GM12878 (cell line): ENCODE results near the gene CRTC1. TPM values are rescaled to one million over a fixed set of nuclear protein-coding genes. Genes with fewer than 3 reads are reported as not detected.

ENCODE experiments used
- ATAC-seq: fragments of 200-7000 bp; cut with Tn5 transposase; 3 replicates; pipeline ENCODE4 v1.9.1; 2020; ENCODE audit warnings: mild to moderate bottlenecking, moderate library complexity
- BruUV-seq: library from RNA; stranded (reverse); fragments of 400-500 nt; replicated peaks from 2 replicates; lab custom pipeline; 2021; lab: Mats Ljungman, UMichigan
- CTCF ChIA-PET: fragments of 300-600 bp; sonication (Branson Sonifier 250); formaldehyde crosslinking; extraction: SDS; loops from one replicate; lab custom pipeline; 2021; ENCODE audit warnings: inconsistent platforms; lab: Yijun Ruan, JAX
- POLR2A ChIA-PET: fragments of 350-600 bp; formaldehyde crosslinking; extraction: SDS; loops from one replicate; lab custom pipeline; 2021; ENCODE audit warnings: inconsistent platforms; lab: Charles Lee
- RAD21 ChIA-PET: fragments of 300-600 bp; sonication (Branson Sonifier 250); formaldehyde crosslinking; loops from one replicate; lab custom pipeline; 2023; ENCODE audit warnings: antibody characterized with exemption; ENCODE audit not compliant: unreplicated experiment; lab: Charles Lee
- SMC1A ChIA-PET: fragments of 300-600 bp; sonication (Branson Sonifier 250); formaldehyde crosslinking; loops from one replicate; lab custom pipeline; 2023; ENCODE audit not compliant: unreplicated experiment, uncharacterized antibody; lab: Charles Lee
- DNase-seq: peaks from one replicate; pipeline ENCODE4 v3.0.0-alpha.2; 2011; ENCODE audit warnings: low read depth, low spot score
- FAIRE-seq: peaks from 3 replicates; lab custom pipeline; 2011; peaks lifted over from hg19 to GRCh38; lab: Jason Lieb, UNC
- H2AFZ ChIP-seq: 2 replicates; pipeline ENCODE4 v1.6.0; 2011; ENCODE audit warnings: low read depth, low read length, control low read depth; ENCODE audit not compliant: control insufficient read depth
- H3K27ac ChIP-seq: 2 replicates; pipeline ENCODE4 v1.5.1; 2011; ENCODE audit warnings: control low read depth; ENCODE audit not compliant: control insufficient read depth, insufficient read depth
- H3K27me3 ChIP-seq, 2 experiments: replicated peaks in 1 of 2; 2 replicates each; pipeline versions ENCODE4 v1.6.0 to v1.6.1; 2011; ENCODE audit warnings: low read length in 1 of 2; ENCODE audit not compliant: control insufficient read depth in 2 of 2, insufficient read depth in 2 of 2
- H3K36me3 ChIP-seq, 2 experiments: 2 replicates each; pipeline ENCODE4 v1.5.1; 2011; ENCODE audit warnings: low read length in 1 of 2; ENCODE audit not compliant: control insufficient read depth in 2 of 2, insufficient read depth in 2 of 2
- H3K4me1 ChIP-seq: 2 replicates; pipeline ENCODE4 v1.6.1; 2011; ENCODE audit warnings: mild to moderate bottlenecking, low read length, moderate library complexity, mixed read lengths; ENCODE audit not compliant: control insufficient read depth, insufficient read depth
- H3K4me2 ChIP-seq: 2 replicates; pipeline ENCODE4 v1.6.0; 2011; ENCODE audit warnings: control low read depth; ENCODE audit not compliant: control insufficient read depth, insufficient read depth
- H3K4me3 ChIP-seq: fragments of 200-600 bp; sonication (generic); 2 replicates; pipeline ENCODE4 v1.5.1; 2016
- H3K79me2 ChIP-seq: 2 replicates; pipeline ENCODE4 v1.6.0; 2011; ENCODE audit warnings: low read length; ENCODE audit not compliant: control insufficient read depth, insufficient read depth
- H3K9ac ChIP-seq: 2 replicates; pipeline ENCODE4 v1.8.0; 2011; ENCODE audit warnings: low read length, control low read depth, mixed read lengths; ENCODE audit not compliant: control insufficient read depth, insufficient read depth
- H3K9me3 ChIP-seq: replicated peaks from 3 replicates; pipeline ENCODE4 v1.5.1; 2011; ENCODE audit warnings: mild to moderate bottlenecking, low read length; ENCODE audit not compliant: control insufficient read depth, insufficient read depth
- H4K20me1 ChIP-seq: 2 replicates; pipeline ENCODE4 v1.6.0; 2011; ENCODE audit not compliant: control insufficient read depth, insufficient read depth
- BCL3 ChIP-seq: IDR thresholded peaks from 2 replicates; pipeline ENCODE4 v1.6.1; 2011; ENCODE audit warnings: borderline replicate concordance, low read depth, mild to moderate bottlenecking, moderate library complexity, low read length; ENCODE audit not compliant: insufficient read depth, poor library complexity, severe bottlenecking
- ETV6 ChIP-seq, 2 experiments: fragments of 450-650 bp in 1 of 2; IDR thresholded peaks in 1 of 2; conservative IDR thresholded peaks in 1 of 2; 2 replicates each; pipeline ENCODE4 v1.6.1; 2014; ENCODE audit warnings: antibody characterized with exemption in 1 of 2, borderline replicate concordance in 1 of 2, low read depth in 1 of 2, mild to moderate bottlenecking in 1 of 2, moderate library complexity in 1 of 2
- PKNOX1 ChIP-seq: fragments of 450-650 bp; IDR thresholded peaks from 2 replicates; pipeline ENCODE4 v1.6.1; 2016; ENCODE audit warnings: mild to moderate bottlenecking
- SMAD5 ChIP-seq: IDR thresholded peaks from 2 replicates; pipeline ENCODE4 v1.6.1; 2016; ENCODE audit warnings: antibody characterized with exemption, low read depth
- WGBS: methylation state at CpG from one replicate; pipeline ENCODE4 v1.1.6; 2016; ENCODE audit warnings: low lambda C conversion rate; ENCODE audit not compliant: insufficient replicate concordance, insufficient coverage; ENCODE audit errors: missing lambda C conversion rate; 5-methylcytosine and 5-hydroxymethylcytosine counted together
- in situ Hi-C: fragments of 300-500 bp; cut with MboI; formaldehyde crosslinking; loops from 9 replicates; pipeline ENCODE4 v1.14.3; 2018; ENCODE audit warnings: mixed read lengths
- intact Hi-C: fragments of 100-400 bp; cut with micrococcal nuclease; formaldehyde crosslinking; loops from one replicate; pipeline ENCODE4 v1.14.2; 2022; ENCODE audit not compliant: unreplicated experiment
- polyA plus RNA-seq, 11 experiments: library from polyadenylated mRNA; depleted of rRNA in 4 of 11; unstranded in 6 of 11; stranded (reverse) in 5 of 11; fragments of >200 nt; fragmentation: Nextera tagmentation in 4 of 11; fragmentation: Illumina TruSeq in 1 of 11; extraction: Ambion mirVana in 4 of 11; extraction: Trizol in 1 of 11; gene quantifications; 1 replicate in 1 of 11; 2 replicates in 10 of 11; pipeline versions ENCODE4 v1.2.1 to v1.2.3, GENCODE V29; 2011 to 2016; ENCODE audit warnings: inconsistent platforms in 2 of 11, missing spikeins in 2 of 11, low read depth in 1 of 11
- total RNA-seq, 4 experiments: library from RNA; depleted of rRNA in 3 of 4; stranded (reverse); fragments of >200 nt in 3 of 4; fragmentation: Illumina TruSeq in 1 of 4; extraction: Trizol in 1 of 4; gene quantifications; 2 replicates each; pipeline versions ENCODE4 v1.2.1 to v1.2.3, GENCODE V29; 2013 to 2021

The CRTC1 gene
- total and polyA plus RNA-seq, 10 of the 15 experiments (the other 5 are each of a cell fraction or from before 2014, with no cell fraction given): 0.02 to 4.6 (median 1.1) TPM; not detected in 1

- ChIA-PET RAD21 (no interaction called here), POLR2A (no interaction called here)
Observed at GRCh38 chr19:18716857-18717256, 33.4 kb downstream of the CRTC1 start.

More at GRCh38 chr19:18716857-18717256, 33.4 kb downstream of the CRTC1 start:
- DNase-seq (no peak), ATAC-seq (no peak), FAIRE-seq (no peak)
- no peaks in the 10 kb centered on the region for H3K4me1 ChIP-seq
- no peaks in the 10 kb centered on the region for H3K79me2 ChIP-seq
- no peak overlapping the region for H3K9ac ChIP-seq
- CTCF ChIA-PET: no interaction called here
- H2AFZ ChIP-seq: no peak overlapping the region
- no peak overlapping the region for H3K4me2 ChIP-seq
- H4K20me1 ChIP-seq: no peaks in the 10 kb centered on the region
- BruUV-seq: no TSS peak
- H3K36me3 ChIP-seq: no peaks in the 10 kb centered on the region; a peak in 1 of 4 replicates
- in situ Hi-C loops (no loop called here), intact Hi-C loops (no loop called here)
- no peaks in the 10 kb centered on the region for H3K9me3 ChIP-seq
- H3K27me3 ChIP-seq: no peaks in the 10 kb centered on the region
- SMC1A ChIA-PET: no interaction called here
- WGBS: 62% methylated on average over 6 of the region's 6 CpGs
- TF ChIP-seq ETV6 (conservative IDR thresholded peaks at IDR 0.05 in 1 of 2, IDR thresholded peaks at IDR 0.05 in 1 of 2; ENCODE audit: borderline replicate concordance in 1 of 2, low read depth in 1 of 2) (no peak), SMAD5 (no peak), BCL3 (peak; percentile 91), PKNOX1 (no peak)
- H3K27ac ChIP-seq: no peak overlapping the region
- no peak overlapping the region for H3K4me3 ChIP-seq
